Sigmoid colon (tissue), 7 donors: Measurements from ENCODE around the gene ATP2B2. TPM values are rescaled to one million over a fixed set of nuclear protein-coding genes. Genes with fewer than 3 reads are reported as not detected.

Experiments used
- DNase-seq: peaks from one replicate; pipeline ENCODE4 v3.0.0-alpha.2; 2019
- H3K27ac ChIP-seq, 4 donors: fragments of 200-600 bp; sonication (generic); one replicate each; pipeline ENCODE4 v1.5.1; 2016 to 2019; ENCODE audit warnings: mild to moderate bottlenecking in 1 of 4
- H3K27me3 ChIP-seq, 3 donors: fragments of 200-600 bp; sonication (generic); one replicate each; pipeline ENCODE4 v1.5.1; 2019; ENCODE audit warnings: mild to moderate bottlenecking in 1 of 3
- H3K36me3 ChIP-seq, 4 donors: fragments of 200-600 bp; sonication (generic); one replicate each; pipeline ENCODE4 v1.5.1; 2016 to 2019
- H3K4me1 ChIP-seq, 4 donors: fragments of 200-600 bp; sonication (generic); one replicate each; pipeline ENCODE4 v1.5.1; 2017 to 2019
- H3K4me3 ChIP-seq, 4 donors: fragments of 200-600 bp; sonication (generic); one replicate each; pipeline ENCODE4 v1.5.1; 2017 to 2019; ENCODE audit warnings: mild to moderate bottlenecking in 2 of 4, moderate library complexity in 1 of 4
- H3K9me3 ChIP-seq, 4 donors: fragments of 200-600 bp in 3 of 4; sonication (generic) in 3 of 4; one replicate each; pipeline versions ENCODE4 v1.5.1 to v1.6.1; 2013 to 2019
- EP300 ChIP-seq, 4 donors: sonication (generic); formaldehyde crosslinking; IDR thresholded peaks; one replicate each; pipeline ENCODE4 v1.6.1; 2017; ENCODE audit warnings: antibody characterized with exemption in 4 of 4
- POLR2A ChIP-seq, 2 donors: fragments of 450-650 bp; IDR thresholded peaks; one replicate each; pipeline ENCODE4 v1.6.1; 2016; ENCODE audit warnings: antibody characterized with exemption in 2 of 2, mild to moderate bottlenecking in 2 of 2, moderate library complexity in 2 of 2
- POLR2AphosphoS5 ChIP-seq, 4 donors: sonication (generic); formaldehyde crosslinking; IDR thresholded peaks; one replicate each; pipeline ENCODE4 v1.6.1; 2017; ENCODE audit warnings: antibody characterized with exemption in 4 of 4
- WGBS, 2 donors: extraction: QIAGEN DNeasy Blood & Tissue Kit; methylation state at CpG; one replicate each; pipeline ENCODE4 v1.1.7; 2013; 5-methylcytosine and 5-hydroxymethylcytosine counted together
- intact Hi-C: fragments of 100-400 bp; cut with DNase I; formaldehyde crosslinking; loops from one replicate; pipeline ENCODE4 v1.15.1; 2023
- polyA plus RNA-seq, 3 donors: library from polyadenylated mRNA; stranded (reverse); fragments of 200-250 nt; gene quantifications; one replicate each; pipeline ENCODE4 v1.2.3, GENCODE V29; 2013
- total RNA-seq, 4 donors: library from RNA; depleted of rRNA; stranded (reverse); fragments of >200 nt; gene quantifications; one replicate each; pipeline ENCODE4 v1.1.0, GENCODE V29; 2016
- TF ChIP-seq, protein P1 (sequence below), 4 experiments: fragments of 450-650 bp in 3 of 4; fragments of 200-600 bp in 1 of 4; IDR thresholded peaks; one replicate each; pipeline ENCODE4 v1.5.1; 2016 to 2019; ENCODE audit warnings: antibody characterized with exemption in 4 of 4, mild to moderate bottlenecking in 3 of 4, moderate library complexity in 2 of 4
- donor health status: healthy with polysubstance abuse.
- donor health status: Bipolar disorder and iron deficiency.
- donor health status: healthy.

The ATP2B2 gene
- total and polyA plus RNA-seq, 7 donors = under 0.01 to 0.83 (median 0.23) TPM; not detected in 3

GRCh38 chr3:10284496-10284895 is 220.9 kb downstream of the ATP2B2 start:
- Histone ChIP-seq H3K4me1 (peaks cover 0 to 4% (median 0%) of the 10 kb centered on the region in 4 donors), H3K9me3 (no peaks in the 10 kb centered on the region), H3K4me3 (no peak overlapping the region), H3K27me3 (no peaks in the 10 kb centered on the region), H3K27ac (no peak overlapping the region), H3K36me3 (peaks cover 6 to 46% (median 33%) of the 10 kb centered on the region in 4 donors)
- WGBS, 2 donors = 61 to 83% methylated on average over 9 of the region's 9 CpGs
- TF ChIP-seq, protein P1, sequence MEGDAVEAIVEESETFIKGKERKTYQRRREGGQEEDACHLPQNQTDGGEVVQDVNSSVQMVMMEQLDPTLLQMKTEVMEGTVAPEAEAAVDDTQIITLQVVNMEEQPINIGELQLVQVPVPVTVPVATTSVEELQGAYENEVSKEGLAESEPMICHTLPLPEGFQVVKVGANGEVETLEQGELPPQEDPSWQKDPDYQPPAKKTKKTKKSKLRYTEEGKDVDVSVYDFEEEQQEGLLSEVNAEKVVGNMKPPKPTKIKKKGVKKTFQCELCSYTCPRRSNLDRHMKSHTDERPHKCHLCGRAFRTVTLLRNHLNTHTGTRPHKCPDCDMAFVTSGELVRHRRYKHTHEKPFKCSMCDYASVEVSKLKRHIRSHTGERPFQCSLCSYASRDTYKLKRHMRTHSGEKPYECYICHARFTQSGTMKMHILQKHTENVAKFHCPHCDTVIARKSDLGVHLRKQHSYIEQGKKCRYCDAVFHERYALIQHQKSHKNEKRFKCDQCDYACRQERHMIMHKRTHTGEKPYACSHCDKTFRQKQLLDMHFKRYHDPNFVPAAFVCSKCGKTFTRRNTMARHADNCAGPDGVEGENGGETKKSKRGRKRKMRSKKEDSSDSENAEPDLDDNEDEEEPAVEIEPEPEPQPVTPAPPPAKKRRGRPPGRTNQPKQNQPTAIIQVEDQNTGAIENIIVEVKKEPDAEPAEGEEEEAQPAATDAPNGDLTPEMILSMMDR (IDR thresholded peaks at IDR 0.05) = no peak
- TF ChIP-seq EP300 (IDR thresholded peaks at IDR 0.05) (no peak), POLR2AphosphoS5 (IDR thresholded peaks at IDR 0.05) (no peak), POLR2A (IDR thresholded peaks at IDR 0.05) (no peak)
- no peak for DNase-seq
- intact Hi-C loops = no loop called here

DNA sequence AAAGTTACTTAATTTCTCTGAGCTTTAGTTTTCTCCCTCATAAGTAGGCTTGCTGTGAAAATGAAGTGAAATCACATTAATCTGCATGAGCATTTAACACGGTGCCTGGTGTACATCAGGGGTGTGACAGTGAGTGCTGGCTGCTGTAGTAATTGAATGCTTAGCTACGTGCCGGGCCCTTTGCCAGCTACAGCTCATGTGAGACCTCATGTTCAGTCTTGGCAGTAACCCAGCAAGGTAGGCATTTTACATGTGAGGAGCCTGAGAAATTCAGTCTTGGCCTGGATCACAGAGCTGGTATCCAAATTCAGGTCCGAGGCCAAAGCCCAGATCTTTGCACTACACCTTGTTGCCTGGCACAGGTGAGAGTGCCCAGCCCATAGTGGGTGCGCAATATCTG is 221.7 kb downstream of the ATP2B2 start:
- no peak for DNase-seq
- 54 to 76% methylated on average over 5 of the region's 5 CpGs for WGBS, 2 donors
- Histone ChIP-seq H3K9me3 (no peaks in the 10 kb centered on the region), H3K4me3 (no peak overlapping the region), H3K27ac (no peak overlapping the region), H3K27me3 (no peaks in the 10 kb centered on the region), H3K4me1 (peaks cover 0 to 4% (median 0%) of the 10 kb centered on the region in 4 donors), H3K36me3 (peaks cover 9 to 53% (median 41%) of the 10 kb centered on the region in 4 donors)
- intact Hi-C loops = no loop called here
- TF ChIP-seq POLR2AphosphoS5 (IDR thresholded peaks at IDR 0.05) = no peak

DNA sequence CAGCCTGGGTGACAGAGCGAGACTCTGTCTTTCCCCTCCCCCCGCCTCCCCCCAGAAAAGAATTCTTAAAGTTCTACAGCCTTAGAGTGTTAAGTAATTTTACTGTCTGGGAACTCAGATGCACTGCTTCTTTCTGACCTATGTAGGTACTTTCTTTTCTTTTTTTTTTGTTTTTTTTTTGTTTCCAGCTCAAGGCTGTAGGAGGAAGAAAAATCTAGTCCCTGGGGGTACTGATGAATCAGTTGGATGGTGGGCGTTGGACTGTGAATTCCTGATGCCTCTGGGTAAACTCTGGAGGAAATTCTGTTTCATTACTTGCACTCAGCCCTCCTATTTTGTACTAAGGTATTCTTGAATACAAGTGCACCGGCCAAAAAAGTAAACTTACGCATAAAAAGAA is 223.4 kb downstream of the ATP2B2 start:
- no peak for DNase-seq
- H3K27me3 ChIP-seq = no peaks in the 10 kb centered on the region
- peaks cover 14 to 63% (median 48%) of the 10 kb centered on the region in 4 donors for H3K36me3 ChIP-seq
- no peak for TF ChIP-seq EP300 (IDR thresholded peaks at IDR 0.05)
- no peak for TF ChIP-seq POLR2AphosphoS5 (IDR thresholded peaks at IDR 0.05)
- no peak for TF ChIP-seq POLR2A (IDR thresholded peaks at IDR 0.05)
- intact Hi-C loops = no loop called here
- no peaks in the 10 kb centered on the region for H3K9me3 ChIP-seq
- no peak overlapping the region for H3K4me3 ChIP-seq
- H3K27ac ChIP-seq = no peak overlapping the region
- peaks cover 0 to 4% (median 0%) of the 10 kb centered on the region in 4 donors for H3K4me1 ChIP-seq
- WGBS, 2 donors = 92 to 95% methylated on average over 5 of the region's 5 CpGs

DNA sequence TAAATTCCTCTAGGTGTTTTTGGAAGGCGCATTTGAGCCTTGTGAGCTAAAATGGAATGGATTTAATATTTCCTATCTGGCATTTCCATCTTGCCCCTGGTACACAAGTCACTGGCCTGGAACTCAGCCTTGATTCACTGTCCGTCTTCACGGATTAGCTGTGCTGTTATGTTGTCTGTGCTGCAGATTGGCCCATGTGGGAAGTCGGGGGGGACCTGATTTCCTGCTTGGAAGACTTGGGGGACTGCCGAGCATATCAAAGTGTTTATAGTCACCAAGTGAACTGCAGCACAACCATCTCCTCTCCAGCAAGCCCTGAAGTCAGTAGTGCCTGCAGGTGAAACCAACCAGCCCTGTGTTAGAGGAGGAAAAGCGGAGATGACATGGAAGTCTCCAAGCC is 224.8 kb downstream of the ATP2B2 start:
- no peaks in the 10 kb centered on the region for H3K27me3 ChIP-seq
- no peak overlapping the region for H3K27ac ChIP-seq
- TF ChIP-seq, protein P1 (IDR thresholded peaks at IDR 0.05) = no peak
- TF ChIP-seq POLR2A (IDR thresholded peaks at IDR 0.05) (no peak), POLR2AphosphoS5 (IDR thresholded peaks at IDR 0.05) (no peak), EP300 (IDR thresholded peaks at IDR 0.05) (no peak)
- H3K9me3 ChIP-seq = no peaks in the 10 kb centered on the region
- peaks cover 0 to 4% (median 0%) of the 10 kb centered on the region in 4 donors for H3K4me1 ChIP-seq
- no peak overlapping the region for H3K4me3 ChIP-seq
- peak; percentile 48 for DNase-seq
- 91% methylated on average over 6 of the region's 6 CpGs for WGBS, 2 donors
- H3K36me3 ChIP-seq = peaks cover 14 to 63% (median 42%) of the 10 kb centered on the region in 4 donors
- intact Hi-C loops = no loop called here

DNA sequence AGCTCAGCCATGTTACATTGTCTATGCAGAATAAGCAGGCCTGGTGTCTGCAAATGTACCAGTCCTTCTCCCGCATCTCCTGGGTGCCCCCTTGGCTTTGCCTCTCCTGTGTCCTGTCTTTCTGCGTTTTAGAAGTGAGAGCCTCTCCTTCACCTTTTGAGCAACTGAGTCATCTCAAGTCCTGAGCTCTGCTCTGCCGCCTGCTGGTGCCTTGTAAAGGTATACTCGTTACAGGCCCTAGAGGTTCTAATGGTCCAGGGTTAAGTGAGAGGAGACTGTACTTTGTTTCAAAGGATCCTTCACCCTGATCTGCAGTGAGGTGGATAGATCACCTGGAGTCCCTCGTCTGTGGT is 225.2 kb downstream of the ATP2B2 start:
- H3K9me3 ChIP-seq = no peaks in the 10 kb centered on the region
- intact Hi-C loops = no loop called here
- no peak overlapping the region for H3K4me3 ChIP-seq
- 84 to 85% methylated on average over 5 of the region's 5 CpGs for WGBS, 2 donors
- TF ChIP-seq EP300 (IDR thresholded peaks at IDR 0.05) (no peak), POLR2AphosphoS5 (IDR thresholded peaks at IDR 0.05) (no peak), POLR2A (IDR thresholded peaks at IDR 0.05) (no peak)
- TF ChIP-seq, protein P1 (IDR thresholded peaks at IDR 0.05) = no peak
- H3K36me3 ChIP-seq = peaks cover 14 to 59% (median 41%) of the 10 kb centered on the region in 4 donors
- H3K27ac ChIP-seq = no peak overlapping the region
- H3K4me1 ChIP-seq = peaks cover 0 to 4% (median 0%) of the 10 kb centered on the region in 4 donors
- H3K27me3 ChIP-seq = no peaks in the 10 kb centered on the region
- DNase-seq = no peak
